Measurements from ENCODE around the gene OBP2B.
"Not testable (repeated sequence)": the region's sequence is repeated elsewhere in the genome, so short reads cannot be mapped to it uniquely, and the experiment has no call there.

The OBP2B gene

GRCh38 chr9:133207540-133208170 lies 1.4 kb downstream of the OBP2B start:
- no peak for DNase-seq (ENCODE audit: low read depth in 1 of 2, low spot score in 1 of 2)
- Histone ChIP-seq H3K27ac (replicated peaks) (no peak overlapping the region), H3K27me3 (ENCODE audit: insufficient read depth, poor library complexity, severe bottlenecking) (no peaks in the 10 kb centered on the region), H3K4me3 (replicated peaks; ENCODE audit: insufficient read depth, low read length) (no peak overlapping the region)
- TF ChIP-seq, protein P1, sequence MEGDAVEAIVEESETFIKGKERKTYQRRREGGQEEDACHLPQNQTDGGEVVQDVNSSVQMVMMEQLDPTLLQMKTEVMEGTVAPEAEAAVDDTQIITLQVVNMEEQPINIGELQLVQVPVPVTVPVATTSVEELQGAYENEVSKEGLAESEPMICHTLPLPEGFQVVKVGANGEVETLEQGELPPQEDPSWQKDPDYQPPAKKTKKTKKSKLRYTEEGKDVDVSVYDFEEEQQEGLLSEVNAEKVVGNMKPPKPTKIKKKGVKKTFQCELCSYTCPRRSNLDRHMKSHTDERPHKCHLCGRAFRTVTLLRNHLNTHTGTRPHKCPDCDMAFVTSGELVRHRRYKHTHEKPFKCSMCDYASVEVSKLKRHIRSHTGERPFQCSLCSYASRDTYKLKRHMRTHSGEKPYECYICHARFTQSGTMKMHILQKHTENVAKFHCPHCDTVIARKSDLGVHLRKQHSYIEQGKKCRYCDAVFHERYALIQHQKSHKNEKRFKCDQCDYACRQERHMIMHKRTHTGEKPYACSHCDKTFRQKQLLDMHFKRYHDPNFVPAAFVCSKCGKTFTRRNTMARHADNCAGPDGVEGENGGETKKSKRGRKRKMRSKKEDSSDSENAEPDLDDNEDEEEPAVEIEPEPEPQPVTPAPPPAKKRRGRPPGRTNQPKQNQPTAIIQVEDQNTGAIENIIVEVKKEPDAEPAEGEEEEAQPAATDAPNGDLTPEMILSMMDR (IDR thresholded peaks at IDR 0.05; ENCODE audit: insufficient read depth, low read length): no peak
- TF ChIP-seq GABPA (IDR thresholded peaks at IDR 0.05; ENCODE audit: low read depth): no peak
- TF ChIP-seq SPI1 (IDR thresholded peaks at IDR 0.05; ENCODE audit: borderline replicate concordance, low read depth): no peak

GRCh38 chr9:133207021-133207531 lies 2.0 kb downstream of the OBP2B start:
- H3K27ac ChIP-seq (replicated peaks): no peak overlapping the region
- TF ChIP-seq, protein P2, sequence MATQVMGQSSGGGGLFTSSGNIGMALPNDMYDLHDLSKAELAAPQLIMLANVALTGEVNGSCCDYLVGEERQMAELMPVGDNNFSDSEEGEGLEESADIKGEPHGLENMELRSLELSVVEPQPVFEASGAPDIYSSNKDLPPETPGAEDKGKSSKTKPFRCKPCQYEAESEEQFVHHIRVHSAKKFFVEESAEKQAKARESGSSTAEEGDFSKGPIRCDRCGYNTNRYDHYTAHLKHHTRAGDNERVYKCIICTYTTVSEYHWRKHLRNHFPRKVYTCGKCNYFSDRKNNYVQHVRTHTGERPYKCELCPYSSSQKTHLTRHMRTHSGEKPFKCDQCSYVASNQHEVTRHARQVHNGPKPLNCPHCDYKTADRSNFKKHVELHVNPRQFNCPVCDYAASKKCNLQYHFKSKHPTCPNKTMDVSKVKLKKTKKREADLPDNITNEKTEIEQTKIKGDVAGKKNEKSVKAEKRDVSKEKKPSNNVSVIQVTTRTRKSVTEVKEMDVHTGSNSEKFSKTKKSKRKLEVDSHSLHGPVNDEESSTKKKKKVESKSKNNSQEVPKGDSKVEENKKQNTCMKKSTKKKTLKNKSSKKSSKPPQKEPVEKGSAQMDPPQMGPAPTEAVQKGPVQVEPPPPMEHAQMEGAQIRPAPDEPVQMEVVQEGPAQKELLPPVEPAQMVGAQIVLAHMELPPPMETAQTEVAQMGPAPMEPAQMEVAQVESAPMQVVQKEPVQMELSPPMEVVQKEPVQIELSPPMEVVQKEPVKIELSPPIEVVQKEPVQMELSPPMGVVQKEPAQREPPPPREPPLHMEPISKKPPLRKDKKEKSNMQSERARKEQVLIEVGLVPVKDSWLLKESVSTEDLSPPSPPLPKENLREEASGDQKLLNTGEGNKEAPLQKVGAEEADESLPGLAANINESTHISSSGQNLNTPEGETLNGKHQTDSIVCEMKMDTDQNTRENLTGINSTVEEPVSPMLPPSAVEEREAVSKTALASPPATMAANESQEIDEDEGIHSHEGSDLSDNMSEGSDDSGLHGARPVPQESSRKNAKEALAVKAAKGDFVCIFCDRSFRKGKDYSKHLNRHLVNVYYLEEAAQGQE (IDR thresholded peaks at IDR 0.05; ENCODE audit: insufficient replicate concordance, low read depth): no peak
- TF ChIP-seq POLR2AphosphoS5 (IDR thresholded peaks at IDR 0.05; ENCODE audit: low read depth) (no peak), GABPA (IDR thresholded peaks at IDR 0.05; ENCODE audit: low read depth) (no peak), SPI1 (IDR thresholded peaks at IDR 0.05; ENCODE audit: borderline replicate concordance, low read depth) (no peak)
- TF ChIP-seq, protein P1 (IDR thresholded peaks at IDR 0.05; ENCODE audit: insufficient read depth, low read length): no peak
- no peak for DNase-seq (ENCODE audit: low read depth in 1 of 2, low spot score in 1 of 2)
- H3K4me3 ChIP-seq (replicated peaks; ENCODE audit: insufficient read depth, low read length): no peak overlapping the region
- no peaks in the 10 kb centered on the region for H3K27me3 ChIP-seq (ENCODE audit: insufficient read depth, poor library complexity, severe bottlenecking)

DNA sequence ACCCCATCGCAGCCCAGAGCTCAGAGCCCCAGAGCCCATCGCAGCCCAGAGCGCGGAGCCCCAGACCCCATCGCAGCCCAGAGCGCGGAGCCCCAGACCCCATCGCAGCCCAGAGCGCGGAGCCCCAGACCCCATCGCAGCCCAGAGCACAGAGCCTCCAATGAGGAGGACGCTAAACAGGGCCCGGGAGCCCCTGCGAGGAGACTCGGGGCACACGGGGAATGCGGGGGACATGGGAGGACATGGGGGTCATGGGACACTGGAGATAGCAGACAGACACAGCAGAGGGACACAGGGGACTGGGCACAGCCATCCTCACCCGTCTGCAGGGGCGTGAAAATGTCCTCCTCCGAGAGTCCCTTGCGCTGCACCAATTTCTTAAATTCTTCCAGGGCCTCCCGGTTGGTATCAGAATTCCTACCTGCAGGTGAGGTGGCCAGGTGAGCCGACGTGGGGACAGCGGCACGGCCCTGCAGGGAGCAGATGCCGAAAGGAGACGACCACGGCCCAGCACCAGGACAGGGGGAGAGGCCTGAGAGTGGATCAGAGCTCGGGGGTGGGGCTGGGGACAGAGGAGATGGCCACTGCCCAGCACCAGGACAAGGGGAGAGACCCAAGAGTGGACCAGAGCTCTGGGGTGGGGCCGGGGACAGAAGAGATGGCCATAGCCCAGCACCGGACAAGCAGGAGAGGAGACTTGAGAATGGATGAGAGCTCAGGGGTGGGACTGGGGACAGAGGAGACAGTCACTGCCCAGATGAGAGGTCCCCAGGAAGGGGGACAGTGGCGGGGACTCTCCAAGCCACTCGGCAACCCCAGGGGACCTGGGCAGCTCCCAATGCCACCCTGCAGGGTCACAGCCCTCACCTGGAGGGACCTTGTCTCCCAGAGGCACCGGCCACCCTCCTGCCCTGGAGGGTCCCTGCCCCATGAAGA lies 2.8 kb downstream of the OBP2B start:
- DNase-seq (ENCODE audit: low read depth in 1 of 2, low spot score in 1 of 2): no peak
- no peak overlapping the region for H3K27ac ChIP-seq (replicated peaks)
- TF ChIP-seq, protein P2 (IDR thresholded peaks at IDR 0.05; ENCODE audit: insufficient replicate concordance, low read depth): no peak
- TF ChIP-seq POLR2AphosphoS5 (IDR thresholded peaks at IDR 0.05; ENCODE audit: low read depth): no peak
- no peak for TF ChIP-seq SPI1 (IDR thresholded peaks at IDR 0.05; ENCODE audit: borderline replicate concordance, low read depth)
- TF ChIP-seq GABPA (IDR thresholded peaks at IDR 0.05; ENCODE audit: low read depth): no peak
- TF ChIP-seq, protein P1 (IDR thresholded peaks at IDR 0.05; ENCODE audit: insufficient read depth, low read length): no peak
- no peak overlapping the region for H3K4me3 ChIP-seq (replicated peaks; ENCODE audit: insufficient read depth, low read length)
- no peaks in the 10 kb centered on the region for H3K27me3 ChIP-seq (ENCODE audit: insufficient read depth, poor library complexity, severe bottlenecking)

DNA sequence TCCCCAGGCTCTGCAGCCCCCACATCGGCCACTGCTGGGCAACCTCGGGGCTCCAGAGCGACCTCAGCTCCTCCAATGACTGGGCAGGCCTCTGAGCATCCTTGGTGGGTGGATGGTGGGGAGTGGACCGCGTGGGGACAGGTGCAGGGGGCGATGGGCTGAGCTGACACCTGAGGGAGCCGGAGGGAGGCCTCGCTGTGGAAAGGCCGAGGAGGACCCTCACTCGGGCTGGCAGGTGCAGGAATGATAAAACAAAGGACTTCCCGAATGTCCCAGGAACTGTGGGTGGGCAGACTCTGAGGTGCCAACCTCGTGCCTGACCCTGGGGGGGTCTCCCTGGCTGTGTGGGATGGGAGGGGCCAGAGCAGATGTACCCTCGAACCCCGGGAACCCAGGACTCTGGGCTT lies 3.6 kb downstream of the OBP2B start:
- not testable (repeated sequence) for DNase-seq (ENCODE audit: low read depth in 1 of 2, low spot score in 1 of 2); H3K27ac ChIP-seq (replicated peaks); H3K27me3 ChIP-seq (ENCODE audit: insufficient read depth, poor library complexity, severe bottlenecking); H3K4me3 ChIP-seq (replicated peaks; ENCODE audit: insufficient read depth, low read length)

Data from HL-60 (cell line).